Measurements from ENCODE around the gene IRF7.

Gene IRF7

GRCh38 chr11:620201-620600 is 4.5 kb upstream of the IRF7 start:
- DNase-seq: no peak

DNA sequence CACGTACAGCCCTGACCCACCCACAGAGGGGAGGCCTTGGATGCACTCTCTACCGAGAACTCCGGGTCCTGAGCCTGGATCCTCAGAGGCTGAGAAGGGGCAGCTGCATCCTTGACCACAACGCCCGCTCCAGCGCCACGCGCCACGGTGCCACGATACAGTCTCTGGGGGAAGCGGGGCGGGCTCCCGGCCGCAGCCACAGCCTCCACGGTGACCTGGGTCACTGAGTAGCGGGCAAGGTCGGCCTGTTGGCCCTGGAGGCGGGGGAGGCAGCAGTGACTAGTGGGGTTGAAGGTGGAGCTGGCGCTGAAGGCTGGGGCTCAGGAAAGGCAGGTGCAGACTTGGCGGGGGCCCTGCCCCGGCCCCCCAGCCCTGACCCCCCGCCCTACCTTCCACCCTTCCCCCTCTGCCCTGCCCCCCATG is 3.9 kb upstream of the IRF7 start:
- no peak for DNase-seq

DNA sequence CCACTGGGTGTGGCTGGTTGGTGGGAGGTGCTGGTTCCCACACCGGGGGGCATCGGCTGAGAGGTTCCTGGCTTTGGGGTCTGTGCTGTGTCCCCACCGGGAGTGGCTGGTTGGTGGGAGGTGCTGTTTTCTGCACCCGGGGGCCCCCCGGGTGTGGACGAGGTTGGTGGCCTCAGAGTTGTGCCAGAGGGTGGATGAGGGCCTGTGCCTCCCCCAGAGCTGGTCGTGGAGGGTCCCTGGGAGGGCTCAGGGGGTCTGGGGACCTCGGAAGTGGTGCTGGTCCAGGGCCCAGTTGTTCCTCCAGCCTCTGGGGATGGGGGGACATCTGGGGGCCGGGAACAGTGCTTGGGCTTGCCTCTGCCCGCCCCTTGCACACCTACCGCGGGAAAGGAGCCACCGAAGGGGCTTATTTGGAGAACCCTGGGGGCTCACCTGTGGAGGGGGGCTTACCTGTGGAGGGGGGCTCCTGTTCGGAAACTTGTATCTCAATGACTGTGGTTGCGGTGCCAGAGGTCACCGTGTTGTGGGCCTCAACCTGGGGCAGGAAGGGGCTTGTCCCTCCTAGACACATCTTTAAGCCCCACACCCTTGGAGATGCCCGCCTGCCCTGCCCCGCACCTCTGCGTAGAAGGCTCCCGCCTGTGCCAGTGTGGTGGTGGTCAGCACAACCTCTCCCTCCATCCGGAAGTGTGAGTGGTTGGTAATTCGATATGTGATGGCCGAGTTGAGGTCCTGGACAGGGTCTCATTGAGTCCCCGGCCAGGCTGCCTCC is 3.3 kb upstream of the IRF7 start:
- DNase-seq: no peak

DNA sequence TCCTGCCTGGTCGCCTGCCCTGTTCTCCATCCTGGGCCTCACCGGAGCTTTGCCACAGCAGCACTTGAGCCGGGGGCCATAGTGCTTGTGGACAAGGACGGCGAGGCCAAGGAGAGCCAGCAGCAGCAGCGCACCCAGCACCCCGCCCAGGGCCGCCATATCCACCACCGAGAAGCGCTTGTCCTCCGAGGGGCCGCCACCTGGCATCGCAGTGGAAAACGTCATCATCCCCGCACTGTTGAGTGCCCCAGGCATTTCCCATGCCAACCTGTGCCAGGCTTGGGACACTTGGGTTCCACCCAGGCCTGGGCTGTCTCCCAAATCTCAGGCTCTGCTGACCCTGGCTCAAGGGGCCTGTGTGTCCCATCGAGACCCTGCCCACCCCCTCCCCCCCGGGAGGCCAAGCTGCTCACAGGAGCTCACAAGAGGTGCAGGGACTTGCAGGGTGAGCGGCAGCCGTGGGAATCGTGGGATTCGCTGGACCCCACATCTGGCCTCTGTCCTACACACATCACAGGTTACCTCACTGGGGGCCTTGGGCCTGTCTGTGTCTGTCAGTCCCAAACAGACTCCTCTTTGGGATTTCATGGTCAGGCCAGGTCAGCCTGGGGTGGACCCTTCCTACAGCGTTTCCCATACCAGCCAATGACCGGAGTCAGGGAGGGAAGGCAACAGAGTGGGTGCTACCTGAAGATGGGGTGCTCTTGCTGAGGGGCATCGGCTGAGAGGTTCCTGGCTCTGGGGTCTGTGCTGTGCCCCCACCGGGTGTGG is 2.3 kb upstream of the IRF7 start:
- DNase-seq: no peak

DNA sequence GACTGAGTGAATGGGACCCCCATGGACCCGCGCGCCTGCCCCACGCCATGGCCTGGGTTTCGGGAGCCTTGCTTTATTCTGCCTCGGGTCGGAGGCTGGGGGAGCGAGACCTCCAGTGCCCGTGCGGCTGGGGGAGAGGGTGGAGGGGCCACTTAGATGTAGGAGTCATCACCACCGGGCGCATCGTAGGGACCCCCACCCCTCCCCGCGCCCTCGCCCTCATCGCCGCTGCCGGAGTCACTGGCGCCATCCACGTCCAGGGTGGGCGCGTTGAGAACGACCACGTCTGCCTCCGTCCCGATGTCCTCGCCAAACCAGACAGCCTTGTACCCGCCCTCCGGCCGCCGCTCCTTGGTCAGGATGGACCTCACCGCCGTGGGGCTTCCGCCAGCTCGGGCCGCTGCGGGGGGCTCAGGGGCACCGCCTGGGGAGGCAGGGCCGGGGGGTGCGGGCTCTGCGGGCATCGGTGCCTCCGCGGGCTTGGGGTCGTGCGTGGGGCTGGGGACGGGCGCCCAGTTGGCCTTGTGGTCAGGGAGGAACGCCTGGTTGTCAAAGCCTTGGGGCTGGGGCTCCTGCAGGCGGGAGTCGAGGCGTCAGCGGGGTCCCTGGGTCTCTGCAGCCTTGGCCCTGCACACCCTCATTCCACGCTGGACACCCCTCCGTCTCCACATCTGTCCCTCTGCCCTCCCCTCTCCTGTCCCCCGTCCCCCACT is 1.6 kb upstream of the IRF7 start:
- DNase-seq: no peak

DNA sequence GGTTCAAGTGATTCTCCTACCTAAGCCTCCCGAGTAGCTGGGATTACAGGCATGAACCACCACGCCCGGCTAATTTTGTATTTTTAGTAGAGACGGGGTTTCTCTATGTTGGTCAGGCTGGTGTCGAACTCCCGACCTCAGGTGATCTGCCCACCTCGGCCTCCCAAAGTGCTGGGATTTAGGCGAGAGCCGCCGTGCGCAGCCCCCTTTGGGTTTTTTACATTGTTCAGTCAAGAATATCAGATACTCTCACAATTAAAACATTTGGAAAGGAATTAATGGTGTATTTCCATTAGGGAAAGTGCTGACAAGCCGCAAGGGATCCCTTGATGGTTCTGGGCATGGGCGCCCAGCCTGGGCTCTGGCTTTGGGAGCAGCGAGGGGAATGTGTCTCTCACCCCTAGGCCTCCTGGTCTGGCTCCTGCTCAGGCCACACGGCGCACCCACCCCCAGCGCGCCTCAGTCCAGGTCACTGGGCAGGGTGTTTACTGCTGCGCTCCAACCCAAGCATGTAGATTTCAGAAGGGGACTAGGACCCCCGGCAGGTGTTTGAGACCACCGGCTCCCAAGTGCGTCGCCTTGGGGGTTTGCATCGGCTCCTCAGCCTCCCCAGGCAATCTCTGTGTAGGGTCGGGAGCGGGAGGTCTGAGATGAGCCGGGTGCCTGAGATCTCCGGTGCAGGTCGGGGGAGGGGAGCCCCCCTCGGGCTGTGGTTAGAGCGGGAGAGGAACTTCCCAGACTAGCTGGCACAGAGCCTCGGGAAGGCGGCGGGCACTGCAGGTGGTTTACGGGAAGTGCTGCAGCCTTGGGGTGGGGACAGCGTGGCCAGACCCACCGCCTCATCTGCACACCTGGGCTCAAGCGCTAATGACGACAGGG is 809 bp upstream of the IRF7 start:
- no peak for DNase-seq

GRCh38 chr11:614623-615503 is 887 bp downstream of the IRF7 start:
- no peak for DNase-seq

GRCh38 chr11:614021-614622 is 1.6 kb downstream of the IRF7 start:
- no peak for DNase-seq

- DNase-seq: no peak
Measured at GRCh38 chr11:613369-613968, 2.3 kb downstream of the IRF7 start.

- DNase-seq: no peak
Measured at GRCh38 chr11:612961-613300, 2.8 kb downstream of the IRF7 start.

DNA sequence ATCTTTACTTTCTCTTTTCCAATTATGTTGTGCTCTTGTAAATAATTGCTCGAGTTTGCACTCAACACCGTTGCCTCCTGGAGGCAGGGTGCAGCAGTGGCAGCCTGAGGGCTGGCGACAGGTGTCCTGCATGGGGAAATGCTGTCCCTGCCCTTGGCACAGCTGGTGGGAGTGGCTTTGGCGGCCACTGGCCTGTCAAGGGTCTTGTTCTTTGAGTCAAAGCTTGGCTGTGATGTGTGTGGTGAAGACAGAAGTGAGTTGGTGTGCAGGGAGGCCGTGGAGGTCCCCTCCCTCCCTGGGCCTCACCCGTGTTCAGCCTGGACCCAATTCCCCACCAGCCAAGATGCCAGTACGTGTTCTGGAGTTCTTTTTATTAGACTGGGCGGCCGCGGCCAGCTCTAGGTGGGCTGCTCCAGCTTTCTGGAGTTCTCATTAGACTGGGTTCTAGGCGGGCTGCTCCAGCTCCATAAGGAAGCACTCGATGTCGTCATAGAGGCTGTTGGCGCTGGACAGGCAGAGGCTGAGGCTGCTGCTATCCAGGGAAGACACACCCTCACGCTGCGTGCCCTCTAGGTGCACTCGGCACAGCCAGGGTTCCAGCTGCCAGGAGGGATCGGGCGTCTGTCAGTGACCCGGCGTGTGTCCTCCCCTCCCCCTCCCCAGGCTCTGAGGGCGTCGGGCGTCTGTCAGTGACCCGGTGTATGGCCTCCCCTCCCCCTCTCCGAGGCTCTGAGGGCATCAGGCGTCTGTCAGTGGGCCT is 3.4 kb downstream of the IRF7 start:
- DNase-seq: no peak

DNA sequence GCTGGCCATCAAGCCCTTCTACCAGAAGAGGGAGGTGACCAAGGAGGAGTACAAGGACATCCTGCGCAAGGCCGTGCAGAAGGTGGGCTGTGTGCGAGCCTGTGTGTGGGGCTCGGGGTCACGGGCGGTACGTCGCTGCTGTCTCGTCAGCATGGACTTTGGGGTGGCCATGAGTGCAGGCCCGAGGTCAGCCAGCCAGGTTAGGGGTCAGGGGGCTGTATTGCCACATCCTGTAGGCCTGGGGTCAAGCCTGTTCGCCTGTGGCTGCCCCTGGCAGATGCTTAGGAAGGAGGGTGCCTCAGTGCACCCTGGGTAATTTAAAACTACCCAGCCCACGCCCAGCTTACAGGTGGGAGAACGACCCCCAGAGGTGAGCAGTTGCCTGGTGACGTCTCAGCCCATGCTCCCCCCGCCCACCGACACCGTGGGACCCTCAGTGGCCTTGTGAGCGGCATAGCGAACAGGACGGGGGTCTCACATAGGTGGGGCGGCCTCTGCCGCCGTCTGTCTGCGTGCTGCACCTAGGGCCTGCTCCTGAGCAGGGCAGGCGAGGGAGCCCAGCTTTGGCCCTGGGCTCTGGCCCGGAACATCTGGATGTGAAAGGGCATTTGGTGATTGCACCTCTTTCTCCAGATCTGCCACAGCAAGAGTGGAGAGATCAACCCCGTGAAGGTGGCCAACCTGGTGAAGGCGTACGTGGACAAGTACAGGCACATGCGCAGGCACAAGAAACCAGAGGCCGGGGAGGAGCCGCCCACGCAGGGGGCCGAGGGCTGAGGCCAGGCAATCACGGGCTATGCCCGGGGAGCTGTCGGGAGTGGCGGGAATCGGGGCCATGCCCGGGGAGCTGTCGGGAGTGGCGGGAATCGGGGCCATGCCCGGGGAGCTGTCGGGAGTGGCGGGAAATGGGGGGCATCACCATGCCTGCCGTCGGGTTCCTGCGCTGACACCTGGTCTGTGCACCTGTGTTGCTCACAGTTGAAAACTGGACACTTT is 4.5 kb downstream of the IRF7 start:
- DNase-seq: no peak

GRCh38 chr11:610146-610801 is 5.5 kb downstream of the IRF7 start:
- DNase-seq: no peak

- DNase-seq: no peak
Measured at GRCh38 chr11:609341-609811, 6.4 kb downstream of the IRF7 start.

- no peak for DNase-seq
Measured at GRCh38 chr11:608791-609251, 6.9 kb downstream of the IRF7 start.

DNA sequence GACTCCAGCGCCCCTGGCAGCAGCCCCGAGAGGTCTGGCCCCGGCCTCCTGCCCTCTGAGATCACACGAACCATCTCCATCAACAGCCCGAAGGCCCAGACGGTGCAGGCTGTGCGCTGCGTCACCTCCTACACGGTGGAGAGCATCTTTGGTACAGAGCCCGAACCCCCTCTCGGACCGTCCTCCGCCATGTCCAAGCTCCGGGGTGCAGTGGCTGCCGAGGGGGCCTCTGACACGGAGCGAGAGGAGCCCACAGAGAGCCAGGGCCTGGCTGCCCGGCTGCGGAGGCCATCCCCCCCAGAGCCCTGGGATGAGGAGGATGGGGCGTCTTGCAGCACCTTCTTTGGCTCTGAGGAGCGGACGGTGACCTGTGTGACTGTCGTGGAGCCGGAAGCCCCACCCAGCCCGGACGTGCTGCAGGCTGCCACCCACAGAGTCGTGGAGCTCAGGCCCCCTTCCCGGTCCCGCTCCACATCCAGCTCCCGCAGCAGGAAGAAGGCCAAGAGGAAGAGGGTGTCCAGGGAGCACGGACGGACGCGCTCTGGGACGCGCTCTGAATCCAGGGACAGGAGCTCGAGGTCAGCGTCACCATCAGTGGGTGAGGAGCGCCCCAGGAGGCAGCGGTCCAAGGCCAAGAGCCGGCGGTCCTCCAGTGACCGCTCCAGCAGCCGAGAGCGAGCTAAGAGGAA is 7.6 kb downstream of the IRF7 start:
- no peak for DNase-seq

GRCh38 chr11:607020-607780 is 8.6 kb downstream of the IRF7 start:
- DNase-seq: no peak
